GM12878 (cell line): Measurements from ENCODE around the gene COL5A1. TPM values are rescaled to one million over a fixed set of nuclear protein-coding genes. Genes with fewer than 3 reads are reported as not detected.

Source experiments
- ATAC-seq: fragments of 200-7000 bp; cut with Tn5 transposase; 3 replicates; pipeline ENCODE4 v1.9.1; 2020; ENCODE audit warnings: mild to moderate bottlenecking, moderate library complexity
- BruUV-seq: library from RNA; stranded (reverse); fragments of 400-500 nt; replicated peaks from 2 replicates; lab custom pipeline; 2021; lab: Mats Ljungman, UMichigan
- CTCF ChIA-PET: fragments of 300-600 bp; sonication (Branson Sonifier 250); formaldehyde crosslinking; extraction: SDS; loops from one replicate; lab custom pipeline; 2021; ENCODE audit warnings: inconsistent platforms; lab: Yijun Ruan, JAX
- POLR2A ChIA-PET: fragments of 350-600 bp; formaldehyde crosslinking; extraction: SDS; loops from one replicate; lab custom pipeline; 2021; ENCODE audit warnings: inconsistent platforms; lab: Charles Lee
- RAD21 ChIA-PET: fragments of 300-600 bp; sonication (Branson Sonifier 250); formaldehyde crosslinking; loops from one replicate; lab custom pipeline; 2023; ENCODE audit warnings: antibody characterized with exemption; ENCODE audit not compliant: unreplicated experiment; lab: Charles Lee
- SMC1A ChIA-PET: fragments of 300-600 bp; sonication (Branson Sonifier 250); formaldehyde crosslinking; loops from one replicate; lab custom pipeline; 2023; ENCODE audit not compliant: unreplicated experiment, uncharacterized antibody; lab: Charles Lee
- DNase-seq: peaks from one replicate; pipeline ENCODE4 v3.0.0-alpha.2; 2011; ENCODE audit warnings: low read depth, low spot score
- FAIRE-seq: peaks from 3 replicates; lab custom pipeline; 2011; peaks lifted over from hg19 to GRCh38; lab: Jason Lieb, UNC
- H2AFZ ChIP-seq: 2 replicates; pipeline ENCODE4 v1.6.0; 2011; ENCODE audit warnings: low read depth, low read length, control low read depth; ENCODE audit not compliant: control insufficient read depth
- H3K27ac ChIP-seq: 2 replicates; pipeline ENCODE4 v1.5.1; 2011; ENCODE audit warnings: control low read depth; ENCODE audit not compliant: control insufficient read depth, insufficient read depth
- H3K27me3 ChIP-seq, 2 experiments: replicated peaks in 1 of 2; 2 replicates each; pipeline versions ENCODE4 v1.6.0 to v1.6.1; 2011; ENCODE audit warnings: low read length in 1 of 2; ENCODE audit not compliant: control insufficient read depth in 2 of 2, insufficient read depth in 2 of 2
- H3K36me3 ChIP-seq, 2 experiments: 2 replicates each; pipeline ENCODE4 v1.5.1; 2011; ENCODE audit warnings: low read length in 1 of 2; ENCODE audit not compliant: control insufficient read depth in 2 of 2, insufficient read depth in 2 of 2
- H3K4me1 ChIP-seq: 2 replicates; pipeline ENCODE4 v1.6.1; 2011; ENCODE audit warnings: mild to moderate bottlenecking, low read length, moderate library complexity, mixed read lengths; ENCODE audit not compliant: control insufficient read depth, insufficient read depth
- H3K4me2 ChIP-seq: 2 replicates; pipeline ENCODE4 v1.6.0; 2011; ENCODE audit warnings: control low read depth; ENCODE audit not compliant: control insufficient read depth, insufficient read depth
- H3K4me3 ChIP-seq: fragments of 200-600 bp; sonication (generic); 2 replicates; pipeline ENCODE4 v1.5.1; 2016
- H3K79me2 ChIP-seq: 2 replicates; pipeline ENCODE4 v1.6.0; 2011; ENCODE audit warnings: low read length; ENCODE audit not compliant: control insufficient read depth, insufficient read depth
- H3K9ac ChIP-seq: 2 replicates; pipeline ENCODE4 v1.8.0; 2011; ENCODE audit warnings: low read length, control low read depth, mixed read lengths; ENCODE audit not compliant: control insufficient read depth, insufficient read depth
- H3K9me3 ChIP-seq: replicated peaks from 3 replicates; pipeline ENCODE4 v1.5.1; 2011; ENCODE audit warnings: mild to moderate bottlenecking, low read length; ENCODE audit not compliant: control insufficient read depth, insufficient read depth
- H4K20me1 ChIP-seq: 2 replicates; pipeline ENCODE4 v1.6.0; 2011; ENCODE audit not compliant: control insufficient read depth, insufficient read depth
- BACH1 ChIP-seq: fragments of 450-650 bp; IDR thresholded peaks from 2 replicates; pipeline ENCODE4 v1.6.1; 2017; ENCODE audit warnings: mild to moderate bottlenecking, borderline replicate concordance
- CREM ChIP-seq: IDR thresholded peaks from 2 replicates; pipeline ENCODE4 v1.6.1; 2014; ENCODE audit warnings: antibody characterized with exemption, low read depth
- KAT2A ChIP-seq: conservative IDR thresholded peaks from 2 replicates; pipeline ENCODE4 v1.6.1; 2011; ENCODE audit warnings: low read depth, low read length; ENCODE audit not compliant: control insufficient read depth
- NFYB ChIP-seq: IDR thresholded peaks from 2 replicates; pipeline ENCODE4 v1.6.1; 2011; ENCODE audit warnings: low read depth, mild to moderate bottlenecking, low read length, improper control_type of control experiment, moderate library complexity; ENCODE audit not compliant: insufficient read depth
- POLR2AphosphoS5 ChIP-seq: IDR thresholded peaks from 2 replicates; pipeline ENCODE4 v1.6.1; 2011; ENCODE audit warnings: mild to moderate bottlenecking, low read length, inconsistent platforms
- SMARCA5 ChIP-seq: fragments of 450-650 bp; IDR thresholded peaks from 2 replicates; pipeline ENCODE4 v1.6.1; 2017; ENCODE audit warnings: mild to moderate bottlenecking
- ZNF207 ChIP-seq: fragments of 450-650 bp; IDR thresholded peaks from 2 replicates; pipeline ENCODE4 v1.6.1; 2014; ENCODE audit warnings: antibody characterized with exemption, mild to moderate bottlenecking, borderline replicate concordance
- ZNF217 ChIP-seq: fragments of 450-650 bp; IDR thresholded peaks from 2 replicates; pipeline ENCODE4 v1.6.1; 2017; ENCODE audit warnings: antibody characterized with exemption, mild to moderate bottlenecking
- WGBS: methylation state at CpG from one replicate; pipeline ENCODE4 v1.1.6; 2016; ENCODE audit warnings: low lambda C conversion rate; ENCODE audit not compliant: insufficient replicate concordance, insufficient coverage; ENCODE audit errors: missing lambda C conversion rate; 5-methylcytosine and 5-hydroxymethylcytosine counted together
- in situ Hi-C: fragments of 300-500 bp; cut with MboI; formaldehyde crosslinking; loops from 9 replicates; pipeline ENCODE4 v1.14.3; 2018; ENCODE audit warnings: mixed read lengths
- intact Hi-C: fragments of 100-400 bp; cut with micrococcal nuclease; formaldehyde crosslinking; loops from one replicate; pipeline ENCODE4 v1.14.2; 2022; ENCODE audit not compliant: unreplicated experiment
- polyA plus RNA-seq, 11 experiments: library from polyadenylated mRNA; depleted of rRNA in 4 of 11; unstranded in 6 of 11; stranded (reverse) in 5 of 11; fragments of >200 nt; fragmentation: Nextera tagmentation in 4 of 11; fragmentation: Illumina TruSeq in 1 of 11; extraction: Ambion mirVana in 4 of 11; extraction: Trizol in 1 of 11; gene quantifications; 1 replicate in 1 of 11; 2 replicates in 10 of 11; pipeline versions ENCODE4 v1.2.1 to v1.2.3, GENCODE V29; 2011 to 2016; ENCODE audit warnings: inconsistent platforms in 2 of 11, missing spikeins in 2 of 11, low read depth in 1 of 11
- total RNA-seq, 4 experiments: library from RNA; depleted of rRNA in 3 of 4; stranded (reverse); fragments of >200 nt in 3 of 4; fragmentation: Illumina TruSeq in 1 of 4; extraction: Trizol in 1 of 4; gene quantifications; 2 replicates each; pipeline versions ENCODE4 v1.2.1 to v1.2.3, GENCODE V29; 2013 to 2021
- TF ChIP-seq, protein P1 (sequence below): fragments of 450-650 bp; formaldehyde crosslinking; IDR thresholded peaks from 2 replicates; pipeline ENCODE4 v1.4.0; 2020; ENCODE audit warnings: mild to moderate bottlenecking, moderate library complexity
- TF ChIP-seq, protein P2 (sequence below): fragments of 450-650 bp; IDR thresholded peaks from 2 replicates; pipeline ENCODE4 v1.6.1; 2014; ENCODE audit warnings: mild to moderate bottlenecking
- TF ChIP-seq, protein P3 (sequence below): fragments of 450-650 bp; IDR thresholded peaks from 2 replicates; pipeline ENCODE4 v1.6.1; 2017; ENCODE audit warnings: mild to moderate bottlenecking

The COL5A1 gene
- total and polyA plus RNA-seq, 10 of the 15 experiments (the other 5 are each of a cell fraction or from before 2014, with no cell fraction given) = under 0.01 to 0.15 (median 0.13) TPM; not detected in 4

DNA sequence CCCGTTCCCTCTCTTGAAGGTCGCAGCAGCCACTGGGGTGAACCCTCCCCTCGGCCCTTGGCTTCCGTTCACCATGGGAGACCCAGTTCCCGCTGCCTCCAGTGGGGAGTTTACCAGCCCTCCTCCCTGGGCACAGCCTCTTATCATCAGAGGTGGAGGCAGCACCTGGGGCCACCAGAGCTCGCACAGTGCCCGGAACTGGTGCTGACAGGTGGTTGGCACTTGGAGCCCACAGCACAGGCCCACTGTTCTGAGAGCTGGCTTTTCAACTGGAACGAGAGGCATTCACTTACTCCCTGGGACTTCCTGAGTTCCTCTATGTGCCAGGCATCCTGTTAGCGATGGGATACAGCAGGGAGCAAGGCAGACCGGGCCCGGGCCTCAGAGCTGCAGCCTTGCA is 132.2 kb downstream of the COL5A1 start:
- RAD21 ChIA-PET = no interaction called here
- no peak overlapping the region for H2AFZ ChIP-seq
- H3K36me3 ChIP-seq = no peaks in the 10 kb centered on the region
- intact Hi-C loops = no loop called here
- POLR2A ChIA-PET = no interaction called here
- no peak overlapping the region for H3K27ac ChIP-seq
- H3K27me3 ChIP-seq = peaks cover 0 to 1% of the 10 kb centered on the region in 2 experiments; a peak in 1 of 4 replicates
- FAIRE-seq (no peak), ATAC-seq (no peak), DNase-seq (no peak)
- H4K20me1 ChIP-seq = no peaks in the 10 kb centered on the region
- H3K4me1 ChIP-seq = peaks cover 13% of the 10 kb centered on the region; the same call in 1 of the 2 replicates
- SMC1A ChIA-PET = no interaction called here
- no peak overlapping the region for H3K9ac ChIP-seq
- no peaks in the 10 kb centered on the region for H3K9me3 ChIP-seq
- in situ Hi-C loops = no loop called here
- BruUV-seq = no TSS peak
- H3K4me2 ChIP-seq = no peak overlapping the region
- H3K4me3 ChIP-seq = no peak overlapping the region
- TF ChIP-seq ZNF217 (no peak), CREM (no peak), SMARCA5 (no peak), KAT2A (no peak), POLR2AphosphoS5 (no peak), NFYB (no peak), BACH1 (no peak), ZNF207 (no peak)
- TF ChIP-seq, protein P1, sequence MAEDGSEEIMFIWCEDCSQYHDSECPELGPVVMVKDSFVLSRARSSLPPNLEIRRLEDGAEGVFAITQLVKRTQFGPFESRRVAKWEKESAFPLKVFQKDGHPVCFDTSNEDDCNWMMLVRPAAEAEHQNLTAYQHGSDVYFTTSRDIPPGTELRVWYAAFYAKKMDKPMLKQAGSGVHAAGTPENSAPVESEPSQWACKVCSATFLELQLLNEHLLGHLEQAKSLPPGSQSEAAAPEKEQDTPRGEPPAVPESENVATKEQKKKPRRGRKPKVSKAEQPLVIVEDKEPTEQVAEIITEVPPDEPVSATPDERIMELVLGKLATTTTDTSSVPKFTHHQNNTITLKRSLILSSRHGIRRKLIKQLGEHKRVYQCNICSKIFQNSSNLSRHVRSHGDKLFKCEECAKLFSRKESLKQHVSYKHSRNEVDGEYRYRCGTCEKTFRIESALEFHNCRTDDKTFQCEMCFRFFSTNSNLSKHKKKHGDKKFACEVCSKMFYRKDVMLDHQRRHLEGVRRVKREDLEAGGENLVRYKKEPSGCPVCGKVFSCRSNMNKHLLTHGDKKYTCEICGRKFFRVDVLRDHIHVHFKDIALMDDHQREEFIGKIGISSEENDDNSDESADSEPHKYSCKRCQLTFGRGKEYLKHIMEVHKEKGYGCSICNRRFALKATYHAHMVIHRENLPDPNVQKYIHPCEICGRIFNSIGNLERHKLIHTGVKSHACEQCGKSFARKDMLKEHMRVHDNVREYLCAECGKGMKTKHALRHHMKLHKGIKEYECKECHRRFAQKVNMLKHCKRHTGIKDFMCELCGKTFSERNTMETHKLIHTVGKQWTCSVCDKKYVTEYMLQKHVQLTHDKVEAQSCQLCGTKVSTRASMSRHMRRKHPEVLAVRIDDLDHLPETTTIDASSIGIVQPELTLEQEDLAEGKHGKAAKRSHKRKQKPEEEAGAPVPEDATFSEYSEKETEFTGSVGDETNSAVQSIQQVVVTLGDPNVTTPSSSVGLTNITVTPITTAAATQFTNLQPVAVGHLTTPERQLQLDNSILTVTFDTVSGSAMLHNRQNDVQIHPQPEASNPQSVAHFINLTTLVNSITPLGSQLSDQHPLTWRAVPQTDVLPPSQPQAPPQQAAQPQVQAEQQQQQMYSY = no peak
- TF ChIP-seq, protein P2, sequence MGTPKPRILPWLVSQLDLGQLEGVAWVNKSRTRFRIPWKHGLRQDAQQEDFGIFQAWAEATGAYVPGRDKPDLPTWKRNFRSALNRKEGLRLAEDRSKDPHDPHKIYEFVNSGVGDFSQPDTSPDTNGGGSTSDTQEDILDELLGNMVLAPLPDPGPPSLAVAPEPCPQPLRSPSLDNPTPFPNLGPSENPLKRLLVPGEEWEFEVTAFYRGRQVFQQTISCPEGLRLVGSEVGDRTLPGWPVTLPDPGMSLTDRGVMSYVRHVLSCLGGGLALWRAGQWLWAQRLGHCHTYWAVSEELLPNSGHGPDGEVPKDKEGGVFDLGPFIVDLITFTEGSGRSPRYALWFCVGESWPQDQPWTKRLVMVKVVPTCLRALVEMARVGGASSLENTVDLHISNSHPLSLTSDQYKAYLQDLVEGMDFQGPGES = no peak
- TF ChIP-seq, protein P3, sequence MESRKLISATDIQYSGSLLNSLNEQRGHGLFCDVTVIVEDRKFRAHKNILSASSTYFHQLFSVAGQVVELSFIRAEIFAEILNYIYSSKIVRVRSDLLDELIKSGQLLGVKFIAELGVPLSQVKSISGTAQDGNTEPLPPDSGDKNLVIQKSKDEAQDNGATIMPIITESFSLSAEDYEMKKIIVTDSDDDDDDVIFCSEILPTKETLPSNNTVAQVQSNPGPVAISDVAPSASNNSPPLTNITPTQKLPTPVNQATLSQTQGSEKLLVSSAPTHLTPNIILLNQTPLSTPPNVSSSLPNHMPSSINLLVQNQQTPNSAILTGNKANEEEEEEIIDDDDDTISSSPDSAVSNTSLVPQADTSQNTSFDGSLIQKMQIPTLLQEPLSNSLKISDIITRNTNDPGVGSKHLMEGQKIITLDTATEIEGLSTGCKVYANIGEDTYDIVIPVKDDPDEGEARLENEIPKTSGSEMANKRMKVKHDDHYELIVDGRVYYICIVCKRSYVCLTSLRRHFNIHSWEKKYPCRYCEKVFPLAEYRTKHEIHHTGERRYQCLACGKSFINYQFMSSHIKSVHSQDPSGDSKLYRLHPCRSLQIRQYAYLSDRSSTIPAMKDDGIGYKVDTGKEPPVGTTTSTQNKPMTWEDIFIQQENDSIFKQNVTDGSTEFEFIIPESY = no peak
- H3K79me2 ChIP-seq = no peaks in the 10 kb centered on the region
- 42% methylated on average over 11 of the region's 11 CpGs for WGBS
- CTCF ChIA-PET = no interaction called here
